IgD-negative memory B cell (primary cell): ENCODE results near the gene GRB10. TPM values are rescaled to one million over a fixed set of nuclear protein-coding genes. Genes with fewer than 3 reads are reported as not detected.

Experiments used
- H3K27ac Mint-ChIP-seq, 3 donors: one replicate each; pipeline ENCODE4 v1.8.0; 2020 to 2022; ENCODE audit warnings: mild to moderate bottlenecking in 3 of 3, mixed read lengths in 3 of 3, moderate library complexity in 1 of 3
- H3K27me3 Mint-ChIP-seq: one replicate; pipeline ENCODE4 v1.8.0; 2021; ENCODE audit warnings: mixed read lengths
- H3K36me3 Mint-ChIP-seq: one replicate; pipeline ENCODE4 v1.8.0; 2020; ENCODE audit warnings: mild to moderate bottlenecking, mixed read lengths
- H3K4me1 Mint-ChIP-seq, 3 donors: one replicate each; pipeline ENCODE4 v1.8.0; 2020 to 2022; ENCODE audit warnings: mixed read lengths in 3 of 3, mild to moderate bottlenecking in 1 of 3
- H3K4me3 Mint-ChIP-seq, 4 donors: one replicate each; pipeline ENCODE4 v1.8.0; 2020 to 2022; ENCODE audit warnings: mild to moderate bottlenecking in 4 of 4, mixed read lengths in 4 of 4, moderate library complexity in 3 of 4
- H3K9me3 Mint-ChIP-seq, 3 donors: one replicate each; pipeline ENCODE4 v1.8.0; 2020 to 2021; ENCODE audit warnings: mixed read lengths in 3 of 3, mild to moderate bottlenecking in 1 of 3
- polyA plus RNA-seq: library from polyadenylated mRNA; unstranded; fragments of 300-500 nt; fragmentation: Illumina TruSeq; gene quantifications from one replicate; pipeline ENCODE4 v1.2.3, GENCODE V29; 2021

Gene GRB10
- polyA plus RNA-seq, 1 donor from 2014 or later, result 0.11 TPM

- peaks cover 19% of the 10 kb centered on the region for H3K27me3 Mint-ChIP-seq
- no peaks in the 10 kb centered on the region for H3K36me3 Mint-ChIP-seq
- no peak overlapping the region for H3K27ac Mint-ChIP-seq
- peaks cover 0 to 7% (median 2%) of the 10 kb centered on the region in 3 donors for H3K4me1 Mint-ChIP-seq
- H3K9me3 Mint-ChIP-seq, result no peaks in the 10 kb centered on the region
- no peak overlapping the region for H3K4me3 Mint-ChIP-seq
Measured at GRCh38 chr7:50679218-50680007, 103.3 kb downstream of the GRB10 start.

GRCh38 chr7:50678586-50678985 is 104.1 kb downstream of the GRB10 start:
- peaks cover 18% of the 10 kb centered on the region for H3K27me3 Mint-ChIP-seq
- no peak overlapping the region for H3K27ac Mint-ChIP-seq
- H3K4me3 Mint-ChIP-seq, result no peak overlapping the region
- H3K9me3 Mint-ChIP-seq, result no peaks in the 10 kb centered on the region
- H3K36me3 Mint-ChIP-seq, result no peaks in the 10 kb centered on the region
- H3K4me1 Mint-ChIP-seq, result peaks cover 0 to 7% (median 2%) of the 10 kb centered on the region in 3 donors

DNA sequence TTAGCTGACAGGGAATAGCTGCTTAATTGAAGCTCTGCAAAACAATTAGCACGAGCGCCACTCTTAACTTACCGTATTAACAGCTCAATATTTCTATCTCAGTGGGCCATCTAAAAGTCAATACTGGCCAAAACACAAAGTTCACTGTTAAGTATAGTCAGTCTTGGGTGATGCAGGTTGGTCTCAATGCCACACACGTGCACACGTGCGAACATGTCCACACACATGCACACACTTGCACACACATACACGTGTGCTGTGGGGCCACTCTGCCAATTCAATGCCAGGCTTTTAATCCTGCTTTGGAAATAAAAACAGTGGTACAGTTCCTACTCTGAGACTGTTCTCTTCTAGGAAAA is 105.1 kb downstream of the GRB10 start:
- peaks cover 0 to 7% (median 2%) of the 10 kb centered on the region in 3 donors for H3K4me1 Mint-ChIP-seq
- H3K4me3 Mint-ChIP-seq, result no peak overlapping the region
- no peaks in the 10 kb centered on the region for H3K9me3 Mint-ChIP-seq
- H3K27me3 Mint-ChIP-seq, result peaks cover 15% of the 10 kb centered on the region
- H3K36me3 Mint-ChIP-seq, result no peaks in the 10 kb centered on the region
- H3K27ac Mint-ChIP-seq, result no peak overlapping the region

DNA sequence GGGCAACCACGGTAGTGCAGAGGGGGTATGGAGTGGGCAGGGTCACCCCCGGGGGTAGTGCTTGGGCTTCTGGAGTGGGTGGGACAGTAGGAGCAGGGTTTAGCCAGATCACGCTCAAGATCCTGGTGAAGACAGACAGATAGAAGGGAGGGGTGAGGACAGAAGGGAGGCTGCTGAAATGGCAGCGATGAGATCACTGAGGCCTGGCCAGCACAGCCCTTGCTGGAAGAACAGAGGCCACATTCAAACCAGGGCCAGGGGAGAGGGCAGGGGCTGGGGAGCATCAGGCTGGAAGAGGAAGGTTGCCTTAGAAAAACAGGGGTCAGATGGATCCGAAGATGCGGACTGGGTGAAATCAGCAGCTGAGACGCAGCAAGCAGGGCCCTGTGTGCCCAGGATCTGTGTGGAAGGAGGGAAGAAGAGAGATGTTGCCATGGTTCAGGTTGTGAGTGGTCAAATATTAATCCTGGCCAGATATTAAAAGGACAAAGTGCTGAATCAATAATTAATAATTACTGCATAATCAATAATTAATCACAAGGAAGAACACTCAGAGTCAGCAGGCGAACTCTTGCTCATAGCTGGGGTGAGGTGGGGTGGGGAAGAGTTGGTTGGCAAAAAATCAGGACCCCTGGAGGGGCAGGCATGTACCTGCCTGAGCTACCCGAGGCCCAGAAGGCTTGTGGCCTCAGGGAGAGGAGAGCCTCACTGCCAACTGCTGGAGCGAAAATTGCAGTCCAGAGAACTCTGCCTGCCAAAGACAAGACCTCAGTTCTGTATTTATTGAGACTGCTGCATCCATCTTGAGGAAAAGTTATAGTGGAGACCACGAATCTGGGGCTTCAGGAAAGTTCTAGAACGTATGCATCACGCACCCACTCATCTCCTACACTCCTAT is 105.7 kb downstream of the GRB10 start:
- Mint-ChIP-seq H3K9me3 (no peaks in the 10 kb centered on the region), H3K4me3 (no peak overlapping the region), H3K36me3 (no peaks in the 10 kb centered on the region), H3K4me1 (peaks cover 0 to 7% (median 2%) of the 10 kb centered on the region in 3 donors), H3K27ac (no peak overlapping the region), H3K27me3 (peaks cover 11% of the 10 kb centered on the region)

DNA sequence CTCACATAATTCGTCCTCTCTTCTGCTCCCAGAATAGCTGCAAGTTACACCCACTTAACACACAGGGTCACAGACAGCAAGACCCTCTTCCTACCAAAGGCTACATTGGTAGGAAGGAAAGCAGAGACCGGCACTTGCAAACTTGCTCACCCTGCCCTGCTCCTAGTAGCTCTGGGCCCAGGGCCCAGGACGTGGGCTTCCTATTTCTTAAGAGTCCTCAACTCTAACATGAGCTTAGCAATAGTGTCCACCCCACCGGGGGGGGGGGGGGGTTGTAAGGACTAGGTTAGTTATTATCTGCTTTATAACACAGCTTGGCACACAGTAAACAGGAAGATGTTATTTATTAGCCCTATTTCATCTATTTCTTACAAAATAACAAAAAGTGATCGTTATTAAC is 106.6 kb downstream of the GRB10 start:
- Mint-ChIP-seq H3K4me3 (no peak overlapping the region), H3K9me3 (no peaks in the 10 kb centered on the region), H3K4me1 (peaks cover 0 to 1% (median 0%) of the 10 kb centered on the region in 3 donors), H3K27ac (no peak overlapping the region), H3K36me3 (no peaks in the 10 kb centered on the region), H3K27me3 (peaks cover 6% of the 10 kb centered on the region)

GRCh38 chr7:50674896-50675835 is 107.5 kb downstream of the GRB10 start:
- H3K36me3 Mint-ChIP-seq, result no peaks in the 10 kb centered on the region
- H3K27me3 Mint-ChIP-seq, result peaks cover 3% of the 10 kb centered on the region
- peaks cover 0 to 1% (median 0%) of the 10 kb centered on the region in 3 donors for H3K4me1 Mint-ChIP-seq
- H3K9me3 Mint-ChIP-seq, result no peaks in the 10 kb centered on the region
- no peak overlapping the region for H3K4me3 Mint-ChIP-seq
- no peak overlapping the region for H3K27ac Mint-ChIP-seq

DNA sequence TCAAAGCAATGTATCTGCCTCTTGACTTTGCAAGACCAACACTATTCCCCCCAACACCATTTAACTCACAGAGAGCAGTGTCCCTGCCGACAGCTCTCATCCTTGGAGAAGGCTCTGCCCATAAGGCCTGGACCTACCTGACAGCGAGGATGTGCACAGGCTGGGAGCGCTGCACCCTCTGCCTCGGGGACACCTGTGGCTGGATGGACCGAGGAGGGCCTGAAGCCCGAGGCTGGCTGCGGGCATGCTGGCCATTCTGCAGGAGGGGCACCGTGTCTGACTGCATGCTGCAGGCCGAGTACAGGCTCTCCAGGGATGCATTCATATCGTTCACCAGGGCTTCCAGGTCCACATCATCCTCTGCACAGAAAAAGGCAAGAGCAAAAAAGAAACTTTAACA is 108.4 kb downstream of the GRB10 start:
- H3K9me3 Mint-ChIP-seq, result no peaks in the 10 kb centered on the region
- peaks cover 0 to 1% (median 0%) of the 10 kb centered on the region in 3 donors for H3K4me1 Mint-ChIP-seq
- no peaks in the 10 kb centered on the region for H3K36me3 Mint-ChIP-seq
- no peak overlapping the region for H3K4me3 Mint-ChIP-seq
- peaks cover 3% of the 10 kb centered on the region for H3K27me3 Mint-ChIP-seq
- H3K27ac Mint-ChIP-seq, result no peak overlapping the region

DNA sequence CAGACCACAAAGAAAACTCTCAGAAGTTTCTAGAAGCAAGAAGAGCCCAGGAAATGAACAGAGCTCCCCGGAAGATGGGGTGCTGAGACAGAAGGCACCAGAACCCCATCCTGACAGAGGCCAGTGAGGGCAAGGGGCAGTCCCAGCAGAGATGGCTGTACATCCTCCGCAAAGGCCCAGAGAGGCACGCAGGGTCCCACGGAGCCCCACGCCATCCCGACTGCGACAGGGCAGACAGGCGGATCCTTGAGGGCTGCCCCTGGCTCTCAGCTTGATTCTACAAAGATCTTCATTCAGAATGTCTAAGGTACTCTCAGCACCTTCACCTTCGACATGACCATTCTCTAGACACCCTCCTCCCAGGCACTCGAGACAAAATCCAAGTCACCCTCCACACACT is 109.6 kb downstream of the GRB10 start:
- Mint-ChIP-seq H3K27ac (no peak overlapping the region), H3K36me3 (no peaks in the 10 kb centered on the region), H3K27me3 (peaks cover 2% of the 10 kb centered on the region), H3K4me3 (no peak overlapping the region), H3K9me3 (no peaks in the 10 kb centered on the region), H3K4me1 (no peaks in the 10 kb centered on the region)

GRCh38 chr7:50672045-50672444 is 110.7 kb downstream of the GRB10 start:
- no peaks in the 10 kb centered on the region for H3K36me3 Mint-ChIP-seq

DNA sequence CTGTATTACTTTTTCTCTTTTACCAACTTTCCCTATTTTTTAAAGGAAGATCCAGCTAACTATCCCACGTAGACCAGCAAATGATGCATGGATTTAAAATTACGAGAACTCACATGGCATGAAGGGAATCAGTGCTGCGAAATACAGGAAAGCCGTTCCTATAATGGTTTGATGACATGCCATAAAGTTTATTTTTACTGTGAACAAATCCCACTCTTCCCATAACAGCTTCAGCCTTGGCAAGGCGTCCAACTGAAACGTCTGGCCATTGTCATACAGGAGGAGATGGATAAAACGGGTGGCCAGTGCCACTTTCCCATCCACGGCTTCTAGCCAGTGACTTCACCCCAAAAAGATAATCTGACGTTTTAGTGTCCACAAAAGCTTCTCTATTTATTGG is 111.3 kb downstream of the GRB10 start:
- no peaks in the 10 kb centered on the region for H3K4me1 Mint-ChIP-seq
- H3K9me3 Mint-ChIP-seq, result no peaks in the 10 kb centered on the region
- no peak overlapping the region for H3K27ac Mint-ChIP-seq
- H3K27me3 Mint-ChIP-seq, result peaks cover 6% of the 10 kb centered on the region
- H3K36me3 Mint-ChIP-seq, result peaks cover 1% of the 10 kb centered on the region
- no peak overlapping the region for H3K4me3 Mint-ChIP-seq

More at GRCh38 chr7:50672045-50672444, 110.7 kb downstream of the GRB10 start:
- peaks cover 6% of the 10 kb centered on the region for H3K27me3 Mint-ChIP-seq
- H3K4me3 Mint-ChIP-seq, result no peak overlapping the region
- H3K4me1 Mint-ChIP-seq, result no peaks in the 10 kb centered on the region
- H3K9me3 Mint-ChIP-seq, result no peaks in the 10 kb centered on the region
- H3K27ac Mint-ChIP-seq, result no peak overlapping the region

- H3K4me1 Mint-ChIP-seq, result peaks cover 6 to 8% (median 7%) of the 10 kb centered on the region in 3 donors
- no peak overlapping the region for H3K27ac Mint-ChIP-seq
- H3K4me3 Mint-ChIP-seq, result no peak overlapping the region
- H3K36me3 Mint-ChIP-seq, result peaks cover 1% of the 10 kb centered on the region
- H3K27me3 Mint-ChIP-seq, result peaks cover 9% of the 10 kb centered on the region
- H3K9me3 Mint-ChIP-seq, result no peaks in the 10 kb centered on the region
Measured at GRCh38 chr7:50669890-50670289, 112.8 kb downstream of the GRB10 start.

GRCh38 chr7:50667789-50668226 is 114.9 kb downstream of the GRB10 start:
- Mint-ChIP-seq H3K27me3 (peaks cover 11% of the 10 kb centered on the region), H3K4me1 (peaks cover 9 to 16% (median 13%) of the 10 kb centered on the region in 3 donors), H3K4me3 (no peak overlapping the region), H3K36me3 (peaks cover 4% of the 10 kb centered on the region), H3K9me3 (no peaks in the 10 kb centered on the region), H3K27ac (no peak overlapping the region)

GRCh38 chr7:50667338-50667737 is 115.4 kb downstream of the GRB10 start:
- H3K27me3 Mint-ChIP-seq, result peaks cover 11% of the 10 kb centered on the region
- peaks cover 14 to 21% (median 15%) of the 10 kb centered on the region in 3 donors for H3K4me1 Mint-ChIP-seq
- no peak overlapping the region for H3K27ac Mint-ChIP-seq
- H3K36me3 Mint-ChIP-seq, result peaks cover 4% of the 10 kb centered on the region
- no peak overlapping the region for H3K4me3 Mint-ChIP-seq
- no peaks in the 10 kb centered on the region for H3K9me3 Mint-ChIP-seq

DNA sequence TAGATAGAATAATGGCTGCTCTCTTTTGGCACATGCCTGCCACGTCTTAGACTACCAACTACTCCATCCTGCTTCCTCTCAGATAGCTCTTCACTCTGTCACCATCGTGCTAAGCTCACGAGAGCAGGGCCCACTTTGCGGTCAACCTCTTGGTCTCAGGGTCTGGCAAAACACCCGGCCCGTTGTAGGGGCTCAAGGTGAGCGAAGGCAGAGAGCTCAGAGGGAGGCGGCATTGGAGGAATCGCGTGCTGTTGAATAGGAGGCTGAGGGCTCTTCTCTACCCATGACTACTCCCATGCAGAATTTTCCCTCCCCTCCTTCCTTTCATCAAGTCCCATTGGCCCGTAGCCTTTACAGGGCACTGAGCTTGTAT is 116.6 kb downstream of the GRB10 start:
- H3K27ac Mint-ChIP-seq, result peak overlapping the region in 1 of 3 donors; percentile 31
- H3K4me3 Mint-ChIP-seq, result peak overlapping the region in 1 of 4 donors; percentile 58
- H3K4me1 Mint-ChIP-seq, result peaks cover 23 to 32% (median 28%) of the 10 kb centered on the region in 3 donors
- peaks cover 4% of the 10 kb centered on the region for H3K36me3 Mint-ChIP-seq
- no peaks in the 10 kb centered on the region for H3K9me3 Mint-ChIP-seq
- H3K27me3 Mint-ChIP-seq, result peaks cover 11% of the 10 kb centered on the region
